BLaER1 (cell line): Measurements from ENCODE around the gene LRRC4C.

Experiments used
- H3K27ac ChIP-seq: shearing (Covaris generic); formaldehyde crosslinking; 2 replicates; pipeline ENCODE4 v1.8.1; 2022
- H3K27me3 ChIP-seq: shearing (Covaris generic); formaldehyde crosslinking; 2 replicates; pipeline ENCODE4 v1.8.1; 2022
- H3K36me3 ChIP-seq: shearing (Covaris generic); formaldehyde crosslinking; 2 replicates; pipeline ENCODE4 v1.8.1; 2022
- H3K4me1 ChIP-seq: shearing (Covaris generic); formaldehyde crosslinking; 2 replicates; pipeline ENCODE4 v1.8.1; 2022
- H3K4me2 ChIP-seq: shearing (Covaris generic); formaldehyde crosslinking; 2 replicates; pipeline ENCODE4 v1.8.1; 2022
- H3K4me3 ChIP-seq: shearing (Covaris generic); formaldehyde crosslinking; 2 replicates; pipeline ENCODE4 v1.8.1; 2022
- H3K9ac ChIP-seq: shearing (Covaris generic); formaldehyde crosslinking; 2 replicates; pipeline ENCODE4 v1.8.1; 2022
- H3K9me3 ChIP-seq: shearing (Covaris generic); formaldehyde crosslinking; 2 replicates; pipeline ENCODE4 v1.8.1; 2022
- H4K20me1 ChIP-seq: shearing (Covaris generic); formaldehyde crosslinking; 2 replicates; pipeline ENCODE4 v1.8.1; 2022
- Cebpa-rat ChIP-seq: shearing (Covaris generic); IDR thresholded peaks from 2 replicates; pipeline ENCODE4 v1.8.1; 2022

Gene LRRC4C

DNA sequence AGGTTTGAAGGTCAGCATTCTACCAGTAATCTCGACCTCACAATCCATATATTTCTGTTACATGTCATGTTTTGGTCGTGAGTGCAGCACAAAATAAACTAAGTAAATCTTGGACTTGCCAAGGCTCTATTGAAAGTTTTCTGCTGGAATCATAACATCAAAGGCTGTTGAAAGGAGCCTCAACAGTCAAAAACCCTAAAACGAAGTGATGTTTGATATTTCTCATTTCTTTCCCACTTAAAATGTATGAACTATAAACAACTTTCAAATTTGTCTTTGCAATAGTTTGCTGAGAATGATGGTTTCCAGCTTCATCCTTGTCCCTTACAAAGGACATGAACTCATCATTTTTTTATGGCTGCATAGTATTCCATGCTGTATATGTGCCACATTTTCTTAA is 1118.5 kb downstream of the LRRC4C start:
- Histone ChIP-seq H3K36me3 (no peaks in the 10 kb centered on the region), H3K4me3 (no peak overlapping the region)
- no peak for TF ChIP-seq Cebpa-rat

GRCh38 chr11:40338739-40339138 is 1120.7 kb downstream of the LRRC4C start:
- no peak overlapping the region for H3K27ac ChIP-seq
- no peaks in the 10 kb centered on the region for H3K36me3 ChIP-seq
- TF ChIP-seq Cebpa-rat, result no peak
- no peaks in the 10 kb centered on the region for H3K9me3 ChIP-seq
- H3K4me2 ChIP-seq, result no peak overlapping the region
- no peak overlapping the region for H3K4me3 ChIP-seq
- no peaks in the 10 kb centered on the region for H3K27me3 ChIP-seq
- H3K4me1 ChIP-seq, result no peaks in the 10 kb centered on the region
- no peaks in the 10 kb centered on the region for H4K20me1 ChIP-seq
- H3K9ac ChIP-seq, result no peak overlapping the region

More for the DNA sequence above, 1118.5 kb downstream of the LRRC4C start:
- Histone ChIP-seq H3K4me2 (no peak overlapping the region), H3K4me1 (no peaks in the 10 kb centered on the region), H3K27me3 (no peaks in the 10 kb centered on the region), H3K9ac (no peak overlapping the region), H4K20me1 (no peaks in the 10 kb centered on the region), H3K9me3 (no peaks in the 10 kb centered on the region), H3K27ac (no peak overlapping the region)

- no peaks in the 10 kb centered on the region for H3K36me3 ChIP-seq
- TF ChIP-seq Cebpa-rat, result no peak
- H3K9me3 ChIP-seq, result no peaks in the 10 kb centered on the region
- no peaks in the 10 kb centered on the region for H4K20me1 ChIP-seq
- H3K27ac ChIP-seq, result no peak overlapping the region
- no peak overlapping the region for H3K4me3 ChIP-seq
- no peak overlapping the region for H3K9ac ChIP-seq
- H3K4me2 ChIP-seq, result no peak overlapping the region
- no peaks in the 10 kb centered on the region for H3K4me1 ChIP-seq
- H3K27me3 ChIP-seq, result no peaks in the 10 kb centered on the region
These were observed 1121.4 kb downstream of the LRRC4C start for GRCh38 chr11:40338062-40338461.

DNA sequence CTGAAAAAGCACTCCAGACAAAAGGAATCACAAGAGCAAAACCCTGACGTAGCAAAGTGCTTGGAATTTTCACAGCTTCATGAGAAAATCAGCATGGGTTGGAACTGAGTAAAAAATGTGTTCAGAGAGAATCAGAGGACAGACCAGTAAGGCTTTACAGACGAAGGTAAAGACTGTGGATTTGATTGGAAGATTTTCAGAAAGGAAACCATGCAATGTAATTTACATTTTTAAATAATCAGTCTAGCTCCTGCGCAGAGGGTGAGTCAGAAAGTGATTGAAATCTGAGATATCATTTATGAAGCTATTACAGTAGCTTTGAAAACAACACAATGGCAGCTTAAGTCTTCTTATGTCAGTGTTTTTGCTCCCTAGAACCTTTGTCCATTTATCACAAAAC is 1122.3 kb downstream of the LRRC4C start:
- Histone ChIP-seq H3K9ac (no peak overlapping the region), H3K9me3 (no peaks in the 10 kb centered on the region), H3K27ac (no peak overlapping the region), H3K4me1 (no peaks in the 10 kb centered on the region), H3K4me3 (no peak overlapping the region), H3K36me3 (no peaks in the 10 kb centered on the region), H3K4me2 (no peak overlapping the region), H3K27me3 (no peaks in the 10 kb centered on the region), H4K20me1 (no peaks in the 10 kb centered on the region)
- TF ChIP-seq Cebpa-rat, result no peak

GRCh38 chr11:40328890-40329614 is 1130.4 kb downstream of the LRRC4C start:
- TF ChIP-seq Cebpa-rat, result no peak
- Histone ChIP-seq H3K4me1 (no peaks in the 10 kb centered on the region), H3K4me2 (no peak overlapping the region), H3K9ac (no peak overlapping the region), H4K20me1 (no peaks in the 10 kb centered on the region), H3K4me3 (no peak overlapping the region), H3K9me3 (no peaks in the 10 kb centered on the region), H3K36me3 (no peaks in the 10 kb centered on the region), H3K27me3 (no peaks in the 10 kb centered on the region), H3K27ac (no peak overlapping the region)

DNA sequence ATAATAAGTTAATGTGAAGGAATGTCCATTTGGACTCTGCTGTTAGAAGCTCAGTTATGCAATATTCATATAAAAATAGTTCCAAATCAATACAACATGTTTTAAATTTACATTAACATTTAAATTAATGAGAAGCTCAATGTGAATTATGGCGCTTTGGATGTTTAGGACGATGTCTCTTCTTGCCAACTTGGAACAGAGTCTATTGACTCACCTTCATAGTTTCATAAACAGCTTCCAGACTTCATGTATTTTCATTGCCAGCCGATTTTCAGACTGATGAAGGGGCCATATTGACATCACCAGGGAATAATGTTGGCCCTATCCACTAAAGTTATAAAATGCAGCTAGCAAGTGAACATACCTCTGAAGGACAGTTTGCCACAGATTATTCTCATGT is 1136.2 kb downstream of the LRRC4C start:
- no peak overlapping the region for H3K9ac ChIP-seq
- H3K4me3 ChIP-seq, result no peak overlapping the region
- no peaks in the 10 kb centered on the region for H3K4me1 ChIP-seq
- H3K27me3 ChIP-seq, result no peaks in the 10 kb centered on the region
- H4K20me1 ChIP-seq, result no peaks in the 10 kb centered on the region
- no peak overlapping the region for H3K4me2 ChIP-seq
- TF ChIP-seq Cebpa-rat, result no peak
- no peaks in the 10 kb centered on the region for H3K9me3 ChIP-seq
- no peak overlapping the region for H3K27ac ChIP-seq
- no peaks in the 10 kb centered on the region for H3K36me3 ChIP-seq

- no peak for TF ChIP-seq Cebpa-rat
These were observed 1137.9 kb downstream of the LRRC4C start for GRCh38 chr11:40321537-40321936.

GRCh38 chr11:40316171-40316570 is 1143.3 kb downstream of the LRRC4C start:
- no peak overlapping the region for H3K9ac ChIP-seq
- no peaks in the 10 kb centered on the region for H3K4me1 ChIP-seq
- H3K4me3 ChIP-seq, result no peak overlapping the region
- no peaks in the 10 kb centered on the region for H4K20me1 ChIP-seq
- no peaks in the 10 kb centered on the region for H3K36me3 ChIP-seq
- no peak for TF ChIP-seq Cebpa-rat
- no peaks in the 10 kb centered on the region for H3K27me3 ChIP-seq
- H3K4me2 ChIP-seq, result no peak overlapping the region
- H3K9me3 ChIP-seq, result no peaks in the 10 kb centered on the region
- H3K27ac ChIP-seq, result no peak overlapping the region

More at GRCh38 chr11:40321537-40321936, 1137.9 kb downstream of the LRRC4C start:
- Histone ChIP-seq H3K9ac (no peak overlapping the region), H3K27me3 (no peaks in the 10 kb centered on the region), H3K36me3 (no peaks in the 10 kb centered on the region), H3K27ac (no peak overlapping the region), H3K4me1 (no peaks in the 10 kb centered on the region), H3K9me3 (no peaks in the 10 kb centered on the region), H4K20me1 (no peaks in the 10 kb centered on the region), H3K4me3 (no peak overlapping the region), H3K4me2 (no peak overlapping the region)

GRCh38 chr11:40315122-40315521 is 1144.3 kb downstream of the LRRC4C start:
- no peaks in the 10 kb centered on the region for H3K36me3 ChIP-seq
- H3K4me3 ChIP-seq, result no peak overlapping the region
- H3K9me3 ChIP-seq, result no peaks in the 10 kb centered on the region
- no peak for TF ChIP-seq Cebpa-rat
- H3K4me1 ChIP-seq, result no peaks in the 10 kb centered on the region
- no peak overlapping the region for H3K9ac ChIP-seq
- H3K27ac ChIP-seq, result no peak overlapping the region
- no peaks in the 10 kb centered on the region for H4K20me1 ChIP-seq
- H3K27me3 ChIP-seq, result no peaks in the 10 kb centered on the region
- no peak overlapping the region for H3K4me2 ChIP-seq

DNA sequence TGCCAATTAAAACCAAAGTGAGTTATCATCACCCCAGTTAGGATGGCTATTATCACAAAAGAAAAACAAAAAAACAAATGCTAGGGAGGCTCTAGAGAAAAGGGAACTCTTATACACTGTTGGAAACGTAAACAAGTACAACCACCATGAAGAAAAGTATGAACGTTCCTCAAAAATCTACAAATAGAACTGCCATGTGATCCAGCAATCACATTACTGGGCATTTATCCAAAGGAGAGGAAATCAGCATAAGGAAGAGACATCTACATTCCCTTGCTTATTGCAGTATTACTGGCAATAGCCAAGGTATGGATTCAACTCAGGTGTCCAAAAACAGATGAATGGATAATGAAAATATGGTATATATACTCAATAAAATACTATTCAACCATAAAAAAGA is 1145.1 kb downstream of the LRRC4C start:
- no peak for TF ChIP-seq Cebpa-rat
- Histone ChIP-seq H3K36me3 (no peaks in the 10 kb centered on the region), H3K4me1 (no peaks in the 10 kb centered on the region), H3K4me3 (no peak overlapping the region), H3K9me3 (no peaks in the 10 kb centered on the region), H3K4me2 (no peak overlapping the region), H3K27me3 (no peaks in the 10 kb centered on the region), H3K9ac (no peak overlapping the region), H3K27ac (no peak overlapping the region), H4K20me1 (no peaks in the 10 kb centered on the region)

GRCh38 chr11:40306938-40307548 is 1152.4 kb downstream of the LRRC4C start:
- H4K20me1 ChIP-seq, result no peaks in the 10 kb centered on the region
- H3K27ac ChIP-seq, result no peak overlapping the region
- no peaks in the 10 kb centered on the region for H3K36me3 ChIP-seq

More at GRCh38 chr11:40306938-40307548, 1152.4 kb downstream of the LRRC4C start:
- H3K4me2 ChIP-seq, result no peak overlapping the region
- no peaks in the 10 kb centered on the region for H3K4me1 ChIP-seq
- no peak for TF ChIP-seq Cebpa-rat
- H3K9ac ChIP-seq, result no peak overlapping the region
- no peaks in the 10 kb centered on the region for H3K9me3 ChIP-seq
- no peaks in the 10 kb centered on the region for H3K27me3 ChIP-seq
- H3K4me3 ChIP-seq, result no peak overlapping the region
